Urinary bladder (tissue), 4 donors: ENCODE data around the gene GNAL. TPM values are rescaled to one million over a fixed set of nuclear protein-coding genes. Genes with fewer than 3 reads are reported as not detected.

Experiments used
- DNase-seq: peaks from one replicate; pipeline ENCODE4 v3.0.0-alpha.2; 2015; ENCODE audit errors: extremely low spot score
- H3K27ac ChIP-seq: one replicate; pipeline ENCODE4 v1.5.1; 2013; ENCODE audit warnings: low read depth, mild to moderate bottlenecking, moderate library complexity
- H3K36me3 ChIP-seq: one replicate; pipeline ENCODE4 v1.6.1; 2013; ENCODE audit warnings: mild to moderate bottlenecking, moderate library complexity; ENCODE audit not compliant: insufficient read depth
- H3K4me1 ChIP-seq: one replicate; pipeline ENCODE4 v1.6.1; 2013; ENCODE audit warnings: mild to moderate bottlenecking, moderate library complexity; ENCODE audit not compliant: insufficient read depth
- H3K4me3 ChIP-seq: one replicate; pipeline ENCODE4 v1.5.1; 2013; ENCODE audit warnings: low read depth, low read length
- WGBS: extraction: QIAGEN DNeasy Blood & Tissue Kit; methylation state at CpG from one replicate; pipeline ENCODE4 v1.1.7; 2013; 5-methylcytosine and 5-hydroxymethylcytosine counted together
- polyA plus RNA-seq: library from polyadenylated mRNA; stranded (reverse); fragments of 200-250 nt; gene quantifications from one replicate; pipeline ENCODE4 v1.2.3, GENCODE V29; 2013
- total RNA-seq: library from RNA; depleted of rRNA; stranded (reverse); fragments of >200 nt; gene quantifications from one replicate; pipeline ENCODE4 v1.2.3, GENCODE V29; 2014
- donor health status: healthy with polysubstance abuse.
- donor health status: healthy.

GNAL gene
- total and polyA plus RNA-seq, 2 donors, result 6.1 to 19.7 TPM

GRCh38 chr18:11823545-11823944, 134.5 kb downstream of the GNAL start:
- no peaks in the 10 kb centered on the region for H3K36me3 ChIP-seq
- H3K4me1 ChIP-seq, result no peaks in the 10 kb centered on the region
- no peak overlapping the region for H3K27ac ChIP-seq
- 65% methylated on average over 5 of the region's 5 CpGs for WGBS
- no peak for DNase-seq
- H3K4me3 ChIP-seq, result no peak overlapping the region

- Histone ChIP-seq H3K4me3 (no peak overlapping the region), H3K27ac (no peak overlapping the region), H3K4me1 (no peaks in the 10 kb centered on the region), H3K36me3 (no peaks in the 10 kb centered on the region)
- WGBS, result 86% methylated on average over 12 of the region's 12 CpGs
- DNase-seq, result no peak
Observed at GRCh38 chr18:11826836-11827235, 137.8 kb downstream of the GNAL start.

DNA sequence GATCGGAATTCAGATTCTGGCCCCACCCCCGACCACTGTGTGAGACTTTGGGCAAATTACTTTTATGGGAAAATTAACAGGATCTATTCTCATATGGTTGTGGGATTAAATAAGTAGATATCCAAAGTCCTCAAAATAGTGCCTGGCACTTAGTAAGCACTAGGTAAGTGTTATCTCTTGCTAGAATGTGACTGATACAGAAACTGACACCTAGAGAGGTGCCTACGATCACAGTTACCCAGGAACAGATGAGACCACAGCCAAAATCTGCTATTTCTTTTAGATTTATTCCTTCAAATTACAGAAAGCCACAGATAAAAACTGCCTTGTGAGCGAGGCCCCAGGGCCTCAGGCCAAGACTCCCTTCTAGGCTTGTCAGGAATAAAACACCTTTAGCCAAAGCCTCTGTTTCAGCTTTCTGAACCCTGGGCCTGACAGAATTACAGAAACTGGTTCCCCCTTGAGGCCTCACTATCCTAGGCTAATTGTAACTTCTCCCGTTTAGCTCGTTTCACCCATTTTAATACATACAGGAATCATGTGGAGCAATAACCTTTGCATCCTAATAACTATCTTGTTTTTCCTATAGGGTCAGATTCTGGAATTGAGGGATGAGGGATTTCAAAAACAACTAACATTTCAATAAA, 139.8 kb downstream of the GNAL start:
- H3K4me1 ChIP-seq, result no peaks in the 10 kb centered on the region
- no peaks in the 10 kb centered on the region for H3K36me3 ChIP-seq
- no peak for DNase-seq
- H3K4me3 ChIP-seq, result no peak overlapping the region
- H3K27ac ChIP-seq, result no peak overlapping the region
- WGBS, result 66% methylated on average over 6 of the region's 6 CpGs

DNA sequence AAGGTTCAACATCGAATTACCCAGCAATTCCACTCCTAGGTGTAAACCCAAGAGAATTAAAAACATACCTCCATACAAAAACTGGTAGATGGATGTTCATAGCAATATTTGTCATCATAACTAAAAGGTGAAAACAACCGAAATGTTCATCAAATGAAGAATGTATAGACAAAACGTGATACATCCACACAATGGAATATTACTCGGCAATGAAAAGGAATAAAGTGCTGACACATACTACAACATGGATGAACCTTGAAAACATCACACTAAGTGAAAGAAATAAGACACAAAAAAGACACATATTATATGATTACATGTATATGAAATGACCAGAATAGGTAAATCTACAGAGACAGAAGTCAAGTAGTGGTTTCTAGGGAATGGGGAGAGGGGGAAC, 141.5 kb downstream of the GNAL start:
- H3K27ac ChIP-seq, result no peak overlapping the region
- 95% methylated on average over 4 of the region's 4 CpGs for WGBS
- H3K4me1 ChIP-seq, result no peaks in the 10 kb centered on the region
- DNase-seq, result no peak
- H3K4me3 ChIP-seq, result no peak overlapping the region
- no peaks in the 10 kb centered on the region for H3K36me3 ChIP-seq

GRCh38 chr18:11831921-11832320, 142.9 kb downstream of the GNAL start:
- 76% methylated on average over 3 of the region's 3 CpGs for WGBS
- no peak for DNase-seq
- H3K4me1 ChIP-seq, result no peaks in the 10 kb centered on the region
- H3K27ac ChIP-seq, result no peak overlapping the region
- H3K36me3 ChIP-seq, result no peaks in the 10 kb centered on the region
- no peak overlapping the region for H3K4me3 ChIP-seq

DNA sequence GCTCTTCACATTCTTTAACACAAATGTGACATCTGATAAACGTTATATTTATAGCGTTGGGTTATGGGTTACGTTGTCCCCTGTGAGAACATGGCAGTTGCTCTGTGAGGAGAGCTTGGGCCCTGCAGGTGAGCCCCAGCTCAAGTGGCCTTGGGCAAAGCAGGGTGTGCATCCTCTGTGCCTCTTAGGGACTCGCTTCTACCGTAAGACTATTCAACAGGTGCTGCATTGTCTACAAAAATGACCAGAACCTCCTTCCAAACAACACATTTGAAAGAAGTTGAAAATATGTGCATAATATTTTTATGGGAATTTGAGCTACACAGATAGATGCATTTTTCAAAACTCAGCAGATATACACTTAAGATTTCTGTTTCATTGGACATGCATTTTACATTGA, 145.7 kb downstream of the GNAL start:
- Histone ChIP-seq H3K4me1 (no peaks in the 10 kb centered on the region), H3K4me3 (no peak overlapping the region), H3K36me3 (no peaks in the 10 kb centered on the region), H3K27ac (no peak overlapping the region)
- 76% methylated on average over 5 of the region's 5 CpGs for WGBS
- no peak for DNase-seq

DNA sequence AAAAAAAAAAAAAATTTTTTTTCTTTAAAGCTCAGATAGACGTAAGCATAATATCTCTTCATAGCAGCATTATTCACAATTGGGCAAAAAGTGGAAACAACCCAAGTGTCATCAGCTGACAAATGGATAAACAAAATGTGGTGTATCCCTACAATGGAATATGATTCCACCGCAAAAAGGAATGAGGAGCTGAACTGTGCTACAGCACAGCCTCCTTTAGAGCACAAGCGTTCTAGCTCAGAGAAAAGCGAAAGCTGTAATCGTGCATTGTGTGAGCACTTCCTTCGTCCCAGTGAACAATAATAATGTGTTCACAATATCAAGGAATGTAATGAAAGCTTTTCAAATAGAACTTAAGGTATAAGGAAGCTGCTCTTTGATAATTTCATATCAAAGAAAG, 150.5 kb downstream of the GNAL start:
- Histone ChIP-seq H3K4me3 (no peak overlapping the region), H3K27ac (no peak overlapping the region), H3K4me1 (no peaks in the 10 kb centered on the region), H3K36me3 (no peaks in the 10 kb centered on the region)
- no peak for DNase-seq
- 83% methylated on average over 6 of the region's 6 CpGs for WGBS

DNA sequence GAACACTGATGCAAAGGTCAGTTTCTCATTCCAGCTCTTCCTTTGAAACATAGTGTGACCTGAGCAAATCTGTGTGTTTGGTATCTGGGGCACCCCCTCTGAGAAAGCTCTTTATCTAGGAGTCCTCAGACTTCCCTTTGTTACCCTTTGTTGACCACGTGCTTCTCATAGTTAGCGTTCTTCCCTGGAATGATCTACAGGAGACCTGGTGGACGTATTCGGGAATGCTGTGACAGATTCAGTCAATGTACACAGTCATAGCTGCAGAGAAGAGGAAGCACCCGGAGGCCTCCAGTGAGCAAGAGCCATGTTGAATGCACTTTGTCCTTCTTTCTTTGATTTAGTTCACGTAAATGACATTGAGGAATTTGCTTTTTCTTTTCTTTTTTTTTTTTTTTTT, 151.4 kb downstream of the GNAL start:
- Histone ChIP-seq H3K27ac (no peak overlapping the region), H3K4me1 (no peaks in the 10 kb centered on the region), H3K4me3 (no peak overlapping the region), H3K36me3 (no peaks in the 10 kb centered on the region)
- no peak for DNase-seq
- WGBS, result 50% methylated on average over 6 of the region's 6 CpGs

- H3K4me1 ChIP-seq, result no peaks in the 10 kb centered on the region
- no peak overlapping the region for H3K4me3 ChIP-seq
- no peaks in the 10 kb centered on the region for H3K36me3 ChIP-seq
- no peak overlapping the region for H3K27ac ChIP-seq
- no peak for DNase-seq
- WGBS, result 76% methylated on average over 5 of the region's 5 CpGs
Observed at GRCh38 chr18:11842562-11842961, 153.5 kb downstream of the GNAL start.

GRCh38 chr18:11844436-11844835, 155.4 kb downstream of the GNAL start:
- H3K4me3 ChIP-seq, result no peak overlapping the region
- WGBS, result 91% methylated on average over 6 of the region's 6 CpGs

GRCh38 chr18:11845654-11846053, 156.6 kb downstream of the GNAL start:
- H3K4me1 ChIP-seq, result no peaks in the 10 kb centered on the region
- WGBS, result 92% methylated on average over 4 of the region's 4 CpGs

More at GRCh38 chr18:11844436-11844835, 155.4 kb downstream of the GNAL start:
- DNase-seq, result no peak
- Histone ChIP-seq H3K27ac (no peak overlapping the region), H3K36me3 (no peaks in the 10 kb centered on the region), H3K4me1 (no peaks in the 10 kb centered on the region)

GRCh38 chr18:11847811-11848210, 158.7 kb downstream of the GNAL start:
- WGBS, result 84% methylated on average over 4 of the region's 4 CpGs
- no peaks in the 10 kb centered on the region for H3K36me3 ChIP-seq
- DNase-seq, result no peak
- H3K4me3 ChIP-seq, result no peak overlapping the region
- no peaks in the 10 kb centered on the region for H3K4me1 ChIP-seq
- H3K27ac ChIP-seq, result no peak overlapping the region

More at GRCh38 chr18:11845654-11846053, 156.6 kb downstream of the GNAL start:
- Histone ChIP-seq H3K4me3 (no peak overlapping the region), H3K36me3 (no peaks in the 10 kb centered on the region), H3K27ac (no peak overlapping the region)
- DNase-seq, result no peak

- no peaks in the 10 kb centered on the region for H3K36me3 ChIP-seq
- no peak overlapping the region for H3K27ac ChIP-seq
- no peak overlapping the region for H3K4me3 ChIP-seq
- 91% methylated on average over 7 of the region's 7 CpGs for WGBS
- DNase-seq, result no peak
- no peaks in the 10 kb centered on the region for H3K4me1 ChIP-seq
Observed at GRCh38 chr18:11849279-11849678, 160.2 kb downstream of the GNAL start.

DNA sequence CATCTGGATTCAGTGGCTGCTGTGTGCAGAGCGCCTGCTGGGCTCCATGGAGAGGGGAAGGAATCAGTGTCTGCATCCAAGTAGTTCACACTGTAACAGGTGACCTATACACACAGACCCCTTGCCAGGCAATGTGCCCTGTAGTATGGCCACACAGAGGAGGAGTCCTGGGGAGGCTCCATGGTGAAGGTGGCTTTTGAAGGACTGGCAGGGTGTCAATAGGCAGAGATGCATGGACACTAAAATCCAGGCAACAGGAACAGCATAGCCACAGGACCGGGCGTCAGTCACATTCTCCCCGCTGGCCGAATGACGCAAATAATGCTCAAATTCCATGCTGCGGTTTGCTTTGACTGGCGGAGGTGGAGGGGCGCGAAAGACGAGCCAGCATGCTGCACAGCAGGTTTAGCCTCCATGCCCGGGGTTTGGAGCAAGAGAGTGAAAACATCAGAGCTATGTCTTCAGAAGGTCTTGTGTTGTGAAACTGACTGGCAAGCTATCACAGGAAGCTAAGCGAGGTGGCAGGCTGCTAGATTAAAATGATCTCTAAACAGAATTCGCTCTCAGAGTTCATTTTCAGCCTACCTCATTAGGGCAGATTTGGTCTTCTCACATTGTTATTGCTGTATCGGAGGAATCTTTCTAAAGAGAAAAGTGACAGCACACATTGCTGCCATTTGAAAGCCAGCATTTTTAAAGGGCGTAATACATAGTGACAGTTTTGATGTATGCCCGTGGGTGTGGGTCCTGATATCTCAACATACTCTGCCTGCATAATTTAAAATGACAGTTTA, 161.0 kb downstream of the GNAL start:
- 23% methylated on average over 17 of the region's 17 CpGs for WGBS

More for the DNA sequence above, 161.0 kb downstream of the GNAL start:
- peak; percentile 58 for DNase-seq
- Histone ChIP-seq H3K4me1 (no peaks in the 10 kb centered on the region), H3K4me3 (peak overlapping the region; percentile 84), H3K36me3 (no peaks in the 10 kb centered on the region), H3K27ac (peak overlapping the region; percentile 43)
